Measurements from ENCODE around the gene RNF26. TPM values are rescaled to one million over a fixed set of nuclear protein-coding genes. Genes with fewer than 3 reads are reported as not detected.

RNF26 gene
- total RNA-seq, 1 experiment from 2014 or later = 45.6 TPM

- H3K36me3 ChIP-seq (ENCODE audit: control insufficient read depth in 1 of 2, insufficient read depth in 2 of 2, low read length in 2 of 2) = no peaks in the 10 kb centered on the region
- POLR2A ChIA-PET = no interaction called here
- no peaks in the 10 kb centered on the region for H3K79me2 ChIP-seq (ENCODE audit: insufficient read depth, low read length)
- CTCF ChIA-PET = interaction anchor here (0.6 to 7.5 kb wide), 8 partner anchors 11 to 170 kb away, joined by 3 to 54 read pairs (median 7); partner anchors contain the start of gene CBL
- intact Hi-C loops (cut with micrococcal nuclease) = no loop called here
- no peak overlapping the region for H2AFZ ChIP-seq (ENCODE audit: low read depth, low read length, poor library complexity, severe bottlenecking)
- no TSS peak for BruUV-seq (replicated peaks)
- no peak overlapping the region; the same call in 1 of the 2 replicates for H3K27ac ChIP-seq (ENCODE audit: low read depth, low read length)
- no peaks in the 10 kb centered on the region for H3K9me3 ChIP-seq (ENCODE audit: control insufficient read depth in 1 of 2, insufficient read depth in 1 of 2, low read depth in 1 of 2, low read length in 2 of 2)
- no peaks in the 10 kb centered on the region for H3K27me3 ChIP-seq (ENCODE audit: insufficient read depth, low read length)
- ATAC-seq (no peak), DNase-seq (ENCODE audit: low read depth, low spot score) (no peak)
- peaks cover 10 to 33% of the 10 kb centered on the region in 2 experiments; a peak in 2 of 4 replicates for H3K4me1 ChIP-seq (ENCODE audit: control insufficient read depth in 1 of 2, insufficient read depth in 2 of 2, low read length in 2 of 2)
- no peak overlapping the region for H3K9ac ChIP-seq (ENCODE audit: low read length)
- H3K9me2 ChIP-seq (ENCODE audit: insufficient read depth) = no peaks in the 10 kb centered on the region
- TF ChIP-seq POLR2AphosphoS5 (IDR thresholded peaks at IDR 0.05; ENCODE audit: low read depth, low read length) (no peak), ELF1 (IDR thresholded peaks at IDR 0.05; ENCODE audit: borderline replicate concordance, low read depth) (no peak), SRF (IDR thresholded peaks at IDR 0.05; ENCODE audit: low read depth) (no peak)
- TF ChIP-seq, protein P1, sequence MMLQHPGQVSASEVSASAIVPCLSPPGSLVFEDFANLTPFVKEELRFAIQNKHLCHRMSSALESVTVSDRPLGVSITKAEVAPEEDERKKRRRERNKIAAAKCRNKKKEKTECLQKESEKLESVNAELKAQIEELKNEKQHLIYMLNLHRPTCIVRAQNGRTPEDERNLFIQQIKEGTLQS (IDR thresholded peaks at IDR 0.05) = no peak
- H4K20me1 ChIP-seq (ENCODE audit: insufficient read depth) = no peaks in the 10 kb centered on the region
- H3K4me3 ChIP-seq (replicated peaks in 1 of 2; ENCODE audit: low read depth in 1 of 2, low read length in 2 of 2) = no peak overlapping the region
- RAD21 ChIA-PET (ENCODE audit: low non-redundant PET in 1 of 2, low total read pairs in 2 of 2, uncharacterized antibody in 2 of 2, unreplicated experiment in 2 of 2) = no interaction called here
- H3K4me2 ChIP-seq (ENCODE audit: low read length) = no peak overlapping the region
These were observed 41.2 kb downstream of the RNF26 start for GRCh38 chr11:119375337-119376196.

- DNase-seq (ENCODE audit: low read depth, low spot score) (no peak), ATAC-seq (no peak)
- H3K4me1 ChIP-seq (ENCODE audit: control insufficient read depth in 1 of 2, insufficient read depth in 2 of 2, low read length in 2 of 2) = peaks cover 8 to 33% of the 10 kb centered on the region in 2 experiments; a peak in 2 of 4 replicates
- H2AFZ ChIP-seq (ENCODE audit: low read depth, low read length, poor library complexity, severe bottlenecking) = no peak overlapping the region
- no peaks in the 10 kb centered on the region for H3K9me3 ChIP-seq (ENCODE audit: control insufficient read depth in 1 of 2, insufficient read depth in 1 of 2, low read depth in 1 of 2, low read length in 2 of 2)
- H3K9me2 ChIP-seq (ENCODE audit: insufficient read depth) = no peaks in the 10 kb centered on the region
- BruUV-seq (replicated peaks) = no TSS peak
- H3K4me2 ChIP-seq (ENCODE audit: low read length) = no peak overlapping the region
- ChIA-PET POLR2A (no interaction called here), RAD21 (ENCODE audit: low non-redundant PET in 1 of 2, low total read pairs in 2 of 2, uncharacterized antibody in 2 of 2, unreplicated experiment in 2 of 2) (no interaction called here), CTCF (interaction anchor here (0.6 to 7.5 kb wide), 5 partner anchors 12 to 50 kb away, joined by 3 to 54 read pairs (median 3); no protein-coding TSS in a partner anchor)
- no peaks in the 10 kb centered on the region for H4K20me1 ChIP-seq (ENCODE audit: insufficient read depth)
- no peak overlapping the region for H3K4me3 ChIP-seq (replicated peaks in 1 of 2; ENCODE audit: low read depth in 1 of 2, low read length in 2 of 2)
- no peaks in the 10 kb centered on the region for H3K36me3 ChIP-seq (ENCODE audit: control insufficient read depth in 1 of 2, insufficient read depth in 2 of 2, low read length in 2 of 2)
- intact Hi-C loops (cut with micrococcal nuclease) = no loop called here
- no peak overlapping the region for H3K9ac ChIP-seq (ENCODE audit: low read length)
- H3K27ac ChIP-seq (ENCODE audit: low read depth, low read length) = no peak overlapping the region; the same call in 1 of the 2 replicates
- no peaks in the 10 kb centered on the region for H3K79me2 ChIP-seq (ENCODE audit: insufficient read depth, low read length)
- no peaks in the 10 kb centered on the region for H3K27me3 ChIP-seq (ENCODE audit: insufficient read depth, low read length)
- TF ChIP-seq RAD21 (IDR thresholded peaks at IDR 0.05; ENCODE audit: low read depth) = no peak
- TF ChIP-seq, protein P2, sequence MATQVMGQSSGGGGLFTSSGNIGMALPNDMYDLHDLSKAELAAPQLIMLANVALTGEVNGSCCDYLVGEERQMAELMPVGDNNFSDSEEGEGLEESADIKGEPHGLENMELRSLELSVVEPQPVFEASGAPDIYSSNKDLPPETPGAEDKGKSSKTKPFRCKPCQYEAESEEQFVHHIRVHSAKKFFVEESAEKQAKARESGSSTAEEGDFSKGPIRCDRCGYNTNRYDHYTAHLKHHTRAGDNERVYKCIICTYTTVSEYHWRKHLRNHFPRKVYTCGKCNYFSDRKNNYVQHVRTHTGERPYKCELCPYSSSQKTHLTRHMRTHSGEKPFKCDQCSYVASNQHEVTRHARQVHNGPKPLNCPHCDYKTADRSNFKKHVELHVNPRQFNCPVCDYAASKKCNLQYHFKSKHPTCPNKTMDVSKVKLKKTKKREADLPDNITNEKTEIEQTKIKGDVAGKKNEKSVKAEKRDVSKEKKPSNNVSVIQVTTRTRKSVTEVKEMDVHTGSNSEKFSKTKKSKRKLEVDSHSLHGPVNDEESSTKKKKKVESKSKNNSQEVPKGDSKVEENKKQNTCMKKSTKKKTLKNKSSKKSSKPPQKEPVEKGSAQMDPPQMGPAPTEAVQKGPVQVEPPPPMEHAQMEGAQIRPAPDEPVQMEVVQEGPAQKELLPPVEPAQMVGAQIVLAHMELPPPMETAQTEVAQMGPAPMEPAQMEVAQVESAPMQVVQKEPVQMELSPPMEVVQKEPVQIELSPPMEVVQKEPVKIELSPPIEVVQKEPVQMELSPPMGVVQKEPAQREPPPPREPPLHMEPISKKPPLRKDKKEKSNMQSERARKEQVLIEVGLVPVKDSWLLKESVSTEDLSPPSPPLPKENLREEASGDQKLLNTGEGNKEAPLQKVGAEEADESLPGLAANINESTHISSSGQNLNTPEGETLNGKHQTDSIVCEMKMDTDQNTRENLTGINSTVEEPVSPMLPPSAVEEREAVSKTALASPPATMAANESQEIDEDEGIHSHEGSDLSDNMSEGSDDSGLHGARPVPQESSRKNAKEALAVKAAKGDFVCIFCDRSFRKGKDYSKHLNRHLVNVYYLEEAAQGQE (IDR thresholded peaks at IDR 0.05; ENCODE audit: low read depth) = no peak
- no peak for TF ChIP-seq JUND (IDR thresholded peaks at IDR 0.05)
- TF ChIP-seq POLR2AphosphoS5 (IDR thresholded peaks at IDR 0.05; ENCODE audit: low read depth, low read length) = no peak
- no peak for TF ChIP-seq ELF1 (IDR thresholded peaks at IDR 0.05; ENCODE audit: borderline replicate concordance, low read depth)
- no peak for TF ChIP-seq TCF7L2 (IDR thresholded peaks at IDR 0.05; ENCODE audit: borderline replicate concordance, extremely low read depth, insufficient read depth, insufficient read length)
- no peak for TF ChIP-seq FOSL1 (IDR thresholded peaks at IDR 0.05; ENCODE audit: low read depth)
- no peak for TF ChIP-seq EZH2 (IDR thresholded peaks at IDR 0.05)
- TF ChIP-seq, protein P3, sequence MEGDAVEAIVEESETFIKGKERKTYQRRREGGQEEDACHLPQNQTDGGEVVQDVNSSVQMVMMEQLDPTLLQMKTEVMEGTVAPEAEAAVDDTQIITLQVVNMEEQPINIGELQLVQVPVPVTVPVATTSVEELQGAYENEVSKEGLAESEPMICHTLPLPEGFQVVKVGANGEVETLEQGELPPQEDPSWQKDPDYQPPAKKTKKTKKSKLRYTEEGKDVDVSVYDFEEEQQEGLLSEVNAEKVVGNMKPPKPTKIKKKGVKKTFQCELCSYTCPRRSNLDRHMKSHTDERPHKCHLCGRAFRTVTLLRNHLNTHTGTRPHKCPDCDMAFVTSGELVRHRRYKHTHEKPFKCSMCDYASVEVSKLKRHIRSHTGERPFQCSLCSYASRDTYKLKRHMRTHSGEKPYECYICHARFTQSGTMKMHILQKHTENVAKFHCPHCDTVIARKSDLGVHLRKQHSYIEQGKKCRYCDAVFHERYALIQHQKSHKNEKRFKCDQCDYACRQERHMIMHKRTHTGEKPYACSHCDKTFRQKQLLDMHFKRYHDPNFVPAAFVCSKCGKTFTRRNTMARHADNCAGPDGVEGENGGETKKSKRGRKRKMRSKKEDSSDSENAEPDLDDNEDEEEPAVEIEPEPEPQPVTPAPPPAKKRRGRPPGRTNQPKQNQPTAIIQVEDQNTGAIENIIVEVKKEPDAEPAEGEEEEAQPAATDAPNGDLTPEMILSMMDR (IDR thresholded peaks at IDR 0.05 in 2 of 3, conservative IDR thresholded peaks at IDR 0.05 in 1 of 3; ENCODE audit: borderline replicate concordance in 1 of 3, insufficient read depth in 1 of 3, low read depth in 2 of 3, low read length in 2 of 3) = no peak
- no peak for TF ChIP-seq SRF (IDR thresholded peaks at IDR 0.05; ENCODE audit: low read depth)
These were observed 42.0 kb downstream of the RNF26 start for GRCh38 chr11:119376197-119376847.

Measured in HCT116 (cell line).